Subcutaneous adipose tissue (tissue), 4 donors: ENCODE results near the gene DLX1. TPM values are rescaled to one million over a fixed set of nuclear protein-coding genes. Genes with fewer than 3 reads are reported as not detected.

Source experiments
- total RNA-seq, 4 donors: library from RNA; depleted of rRNA; stranded (reverse); fragments of >200 nt; gene quantifications; one replicate each; pipeline ENCODE4 v1.1.0, GENCODE V29; 2016
- TF ChIP-seq, protein P1 (sequence below): fragments of 450-650 bp; IDR thresholded peaks from one replicate; pipeline ENCODE4 v1.5.1; 2016; ENCODE audit warnings: low read depth, mild to moderate bottlenecking, control low read depth, antibody characterized with exemption, moderate library complexity

Gene DLX1
- total RNA-seq, 4 donors from 2014 or later: not detected

DNA sequence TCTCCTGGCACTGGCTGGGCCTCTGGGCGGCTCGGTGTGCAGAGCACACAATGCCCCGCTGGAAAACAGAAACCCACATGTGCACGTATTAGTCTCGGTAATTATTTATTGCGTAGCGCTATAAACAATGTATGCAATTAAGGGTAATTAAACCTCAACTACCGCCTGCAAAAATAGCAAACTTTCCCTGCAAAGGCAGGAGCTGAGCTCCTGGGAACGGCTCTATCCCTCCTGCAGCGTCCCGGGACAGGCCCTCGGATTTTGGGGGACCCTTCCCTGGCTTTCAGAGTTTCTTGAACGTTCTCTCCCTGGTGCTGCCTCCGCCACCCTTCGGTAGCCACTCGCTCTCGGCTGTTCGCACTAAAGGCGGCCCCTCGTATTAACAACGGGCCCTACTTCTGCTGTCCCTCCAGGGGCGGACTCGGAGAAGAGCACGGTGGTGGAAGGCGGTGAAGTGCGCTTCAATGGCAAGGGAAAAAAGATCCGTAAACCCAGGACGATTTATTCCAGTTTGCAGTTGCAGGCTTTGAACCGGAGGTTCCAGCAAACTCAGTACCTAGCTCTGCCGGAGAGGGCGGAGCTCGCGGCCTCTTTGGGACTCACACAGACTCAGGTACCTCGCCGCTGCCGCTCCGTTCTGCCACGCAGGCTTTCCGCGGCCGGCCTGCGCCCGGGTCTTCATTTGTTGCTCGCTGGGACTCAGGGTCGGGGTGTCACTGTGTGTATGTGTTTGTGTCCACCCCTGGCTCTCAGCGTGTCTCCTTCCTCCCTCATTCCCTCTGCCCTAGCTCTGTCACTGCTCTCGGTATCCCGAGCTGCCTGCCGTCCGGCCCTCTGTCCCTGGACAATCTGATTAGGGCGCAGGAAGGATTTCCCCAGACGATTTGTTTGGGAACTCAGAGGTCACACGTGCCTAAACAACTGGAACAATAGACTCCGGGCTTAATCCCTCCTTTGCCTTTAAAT, 1.2 kb downstream of the DLX1 start:
- TF ChIP-seq, protein P1, sequence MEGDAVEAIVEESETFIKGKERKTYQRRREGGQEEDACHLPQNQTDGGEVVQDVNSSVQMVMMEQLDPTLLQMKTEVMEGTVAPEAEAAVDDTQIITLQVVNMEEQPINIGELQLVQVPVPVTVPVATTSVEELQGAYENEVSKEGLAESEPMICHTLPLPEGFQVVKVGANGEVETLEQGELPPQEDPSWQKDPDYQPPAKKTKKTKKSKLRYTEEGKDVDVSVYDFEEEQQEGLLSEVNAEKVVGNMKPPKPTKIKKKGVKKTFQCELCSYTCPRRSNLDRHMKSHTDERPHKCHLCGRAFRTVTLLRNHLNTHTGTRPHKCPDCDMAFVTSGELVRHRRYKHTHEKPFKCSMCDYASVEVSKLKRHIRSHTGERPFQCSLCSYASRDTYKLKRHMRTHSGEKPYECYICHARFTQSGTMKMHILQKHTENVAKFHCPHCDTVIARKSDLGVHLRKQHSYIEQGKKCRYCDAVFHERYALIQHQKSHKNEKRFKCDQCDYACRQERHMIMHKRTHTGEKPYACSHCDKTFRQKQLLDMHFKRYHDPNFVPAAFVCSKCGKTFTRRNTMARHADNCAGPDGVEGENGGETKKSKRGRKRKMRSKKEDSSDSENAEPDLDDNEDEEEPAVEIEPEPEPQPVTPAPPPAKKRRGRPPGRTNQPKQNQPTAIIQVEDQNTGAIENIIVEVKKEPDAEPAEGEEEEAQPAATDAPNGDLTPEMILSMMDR: no peak

DNA sequence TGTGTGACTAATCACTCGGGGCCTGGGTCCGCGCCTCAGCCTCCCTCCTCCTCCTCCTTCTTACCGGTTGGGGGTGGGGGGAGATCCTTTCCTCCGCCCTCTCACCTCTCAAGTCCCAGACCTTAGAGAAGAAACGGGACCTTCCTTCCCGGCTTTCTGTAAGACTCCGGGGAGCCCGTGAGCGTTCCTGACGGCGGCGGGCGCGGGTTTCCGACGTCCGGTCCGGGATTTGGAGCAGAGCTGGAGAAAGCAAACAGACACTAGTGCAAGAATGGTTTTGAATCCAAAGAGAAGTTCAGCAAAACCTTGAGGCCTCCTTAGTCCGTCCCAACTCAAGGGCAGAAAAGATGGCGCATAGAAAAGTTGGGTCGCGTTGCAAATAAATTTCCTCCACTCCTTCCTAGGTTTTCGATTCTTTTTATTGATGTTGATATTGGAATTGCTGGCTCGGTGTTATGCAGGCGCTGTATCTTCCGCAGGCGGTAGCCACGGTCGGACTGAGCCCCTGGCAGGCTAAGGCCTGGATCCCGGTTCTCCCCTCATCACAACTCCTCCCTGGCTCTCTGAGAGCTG, 2.0 kb downstream of the DLX1 start:
- TF ChIP-seq, protein P1: no peak

DNA sequence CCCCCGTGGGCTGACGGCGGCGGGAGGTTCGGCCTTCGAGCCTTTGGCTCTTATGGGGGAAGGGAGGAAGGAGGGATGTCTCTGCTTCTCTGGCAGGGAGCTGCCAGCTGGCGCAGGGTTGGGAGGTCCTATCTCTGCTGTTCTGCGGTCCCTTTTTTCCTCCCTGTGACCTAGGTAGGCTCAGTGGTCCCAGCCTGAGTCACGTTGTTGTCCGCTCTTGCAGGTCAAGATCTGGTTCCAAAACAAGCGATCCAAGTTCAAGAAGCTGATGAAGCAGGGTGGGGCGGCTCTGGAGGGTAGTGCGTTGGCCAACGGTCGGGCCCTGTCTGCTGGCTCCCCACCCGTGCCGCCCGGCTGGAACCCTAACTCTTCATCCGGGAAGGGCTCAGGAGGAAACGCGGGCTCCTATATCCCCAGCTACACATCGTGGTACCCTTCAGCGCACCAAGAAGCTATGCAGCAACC, 2.5 kb downstream of the DLX1 start:
- TF ChIP-seq, protein P1: no peak

DNA sequence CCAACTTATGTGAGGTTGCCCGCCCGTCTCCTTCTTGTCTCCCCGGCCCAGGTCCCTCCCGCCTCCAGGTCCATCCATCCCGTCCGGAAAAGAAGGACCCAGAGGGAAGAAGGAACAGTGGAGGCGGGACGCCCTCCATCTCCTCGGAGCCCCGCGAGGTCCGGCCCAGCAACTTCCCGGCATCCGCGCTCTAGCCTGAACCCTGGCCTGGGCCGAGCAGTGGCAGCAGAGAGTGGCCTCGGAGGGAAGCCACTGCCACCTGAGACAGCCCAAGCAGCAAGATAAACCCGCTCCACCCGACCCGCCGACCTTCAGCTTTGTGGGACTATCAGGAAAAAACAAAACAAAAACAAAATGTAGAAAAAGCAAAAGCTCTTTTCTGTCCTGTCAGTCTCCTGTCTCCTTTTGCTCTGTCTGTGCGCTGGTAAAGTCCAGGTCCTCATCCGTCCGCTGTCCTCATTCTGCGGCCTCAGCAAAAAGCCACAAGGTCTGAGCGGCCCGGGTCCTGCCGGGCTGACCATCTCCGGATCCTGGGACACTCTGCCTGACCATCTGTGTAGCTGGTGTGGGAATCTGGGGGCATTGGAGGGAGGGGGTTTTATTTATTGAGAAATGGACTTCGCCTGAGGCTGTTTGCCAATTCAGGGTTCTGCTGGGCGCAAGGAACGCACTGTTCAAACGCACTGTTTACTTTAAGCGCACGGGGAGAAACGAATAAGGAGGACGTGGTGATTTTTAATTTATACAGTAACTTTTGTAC, 3.1 kb downstream of the DLX1 start:
- TF ChIP-seq, protein P1: no peak

DNA sequence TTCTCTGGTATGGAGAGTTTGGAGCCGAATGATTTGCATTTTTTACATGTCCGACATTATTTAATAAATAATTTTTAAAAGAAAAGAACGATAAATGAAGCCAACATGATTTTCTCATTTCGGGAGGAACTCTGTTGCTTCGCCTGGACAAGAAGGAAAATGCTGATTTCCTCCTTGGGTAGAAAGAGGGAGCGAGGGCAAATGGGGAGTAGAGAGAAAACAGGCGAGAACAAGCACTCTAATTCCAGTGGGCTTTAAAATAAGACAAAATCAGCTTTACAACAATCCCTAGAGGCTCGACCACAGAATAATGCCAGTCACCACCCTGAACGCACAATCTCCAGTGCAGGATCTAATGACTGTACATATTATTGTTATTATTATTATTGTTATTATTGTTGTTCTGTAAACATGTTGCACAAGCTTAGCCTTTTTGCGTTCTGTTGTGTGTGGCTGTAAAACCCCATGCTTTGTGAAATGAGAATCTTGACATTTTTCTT, 3.7 kb downstream of the DLX1 start:
- TF ChIP-seq, protein P1: no peak

DNA sequence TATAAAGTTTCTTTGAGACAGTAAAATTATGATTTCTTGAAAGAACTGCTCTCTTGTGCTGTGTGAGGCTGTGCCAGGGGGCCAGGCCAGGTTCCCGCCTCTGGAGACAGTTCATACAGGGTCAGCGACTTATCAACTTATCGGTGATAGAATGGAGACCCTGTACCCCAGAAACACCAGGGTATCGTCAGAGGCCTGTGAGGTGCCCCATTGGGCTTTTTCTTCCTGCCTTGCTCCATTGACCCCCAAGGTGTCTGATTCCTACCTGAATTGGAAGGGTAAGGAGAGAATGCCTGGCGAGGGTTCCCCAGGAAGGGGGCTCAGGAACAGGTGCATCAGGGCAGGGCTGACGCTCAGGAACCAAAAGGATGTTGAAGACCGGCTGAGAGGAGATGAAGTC, 4.3 kb downstream of the DLX1 start:
- TF ChIP-seq, protein P1: no peak
